Peyer's patch (tissue), 4 donors: ENCODE data around the gene AGPS.

Source experiments
- CTCF ChIP-seq, 6 experiments: fragments of 450-650 bp in 4 of 6; fragments of 200-600 bp in 2 of 6; sonication (generic) in 1 of 6; IDR thresholded peaks; one replicate each; pipeline ENCODE4 v1.5.1; 2017 to 2019; ENCODE audit warnings: antibody characterized with exemption in 6 of 6, mild to moderate bottlenecking in 3 of 6, moderate library complexity in 1 of 6
- POLR2A ChIP-seq, 2 donors: fragments of 450-650 bp; IDR thresholded peaks; one replicate each; pipeline ENCODE4 v1.5.1; 2017; ENCODE audit warnings: antibody characterized with exemption in 2 of 2, mild to moderate bottlenecking in 2 of 2, moderate library complexity in 2 of 2

- TF ChIP-seq POLR2A (IDR thresholded peaks at IDR 0.05) = no peak
- no peak for TF ChIP-seq CTCF (IDR thresholded peaks at IDR 0.05)
Observed at GRCh38 chr2:177353187-177353478, 39.4 kb upstream of the AGPS start.
